SK-N-MC (cell line): Measurements from ENCODE around the gene HPCAL1.

Source experiments
- EZH2 ChIP-seq: fragments of 200-600 bp; sonication (generic); IDR thresholded peaks from one replicate; pipeline ENCODE4 v1.6.1; 2017; ENCODE audit warnings: antibody characterized with exemption
- FOXP2 ChIP-seq: optimal IDR thresholded peaks from 2 replicates; pipeline ENCODE3; 2011; ENCODE audit warnings: mild to moderate bottlenecking, moderate library complexity; ENCODE audit not compliant: insufficient read depth; ENCODE audit errors: extremely low read length, control extremely low read depth
- POLR2AphosphoS5 ChIP-seq: IDR thresholded peaks from 2 replicates; pipeline ENCODE4 v1.6.1; 2012; ENCODE audit warnings: mild to moderate bottlenecking, low read depth, low read length, borderline replicate concordance

DNA sequence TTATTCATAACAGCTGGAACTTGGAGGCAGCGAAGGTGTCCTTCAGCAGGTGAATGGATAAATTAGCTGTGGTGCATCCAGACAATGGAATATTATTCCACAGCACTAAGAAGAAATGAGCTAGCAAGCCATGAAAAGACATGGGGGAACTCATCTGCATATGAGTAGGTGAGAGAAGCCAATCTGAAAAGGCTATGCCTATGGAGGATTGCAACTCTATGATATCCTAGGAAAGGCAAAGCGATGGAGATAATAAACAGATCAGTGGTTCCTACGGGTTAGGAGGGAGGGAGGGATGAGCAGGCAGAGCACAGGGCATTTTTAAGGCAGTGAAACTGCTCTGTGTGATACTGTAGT, 79.3 kb downstream of the HPCAL1 start:
- no peak for TF ChIP-seq EZH2
- TF ChIP-seq POLR2AphosphoS5, result no peak
- TF ChIP-seq FOXP2, result no peak
